Ishikawa (cell line): ENCODE measurements around the gene ARID4A.

Experiments used
- CEBPB ChIP-seq: IDR thresholded peaks from 2 replicates; pipeline ENCODE4 v1.6.1; 2012
- EGR1 ChIP-seq: IDR thresholded peaks from 2 replicates; pipeline ENCODE4 v1.6.1; 2012
- EP300 ChIP-seq: IDR thresholded peaks from 2 replicates; pipeline ENCODE4 v1.6.1; 2012; ENCODE audit warnings: borderline replicate concordance
- FOXM1 ChIP-seq: IDR thresholded peaks from 2 replicates; pipeline ENCODE4 v1.6.1; 2012; ENCODE audit warnings: low read depth, borderline replicate concordance
- MAX ChIP-seq: IDR thresholded peaks from 2 replicates; pipeline ENCODE4 v1.6.1; 2012
- NFIC ChIP-seq: IDR thresholded peaks from 2 replicates; pipeline ENCODE4 v1.6.1; 2012
- REST ChIP-seq: IDR thresholded peaks from 2 replicates; pipeline ENCODE4 v1.6.1; 2012; ENCODE audit warnings: low read depth, mild to moderate bottlenecking
- TAF1 ChIP-seq: IDR thresholded peaks from 2 replicates; pipeline ENCODE4 v1.6.1; 2012; ENCODE audit warnings: low read depth, mild to moderate bottlenecking
- TCF12 ChIP-seq: IDR thresholded peaks from 2 replicates; pipeline ENCODE4 v1.6.1; 2012; ENCODE audit warnings: low read depth
- TEAD4 ChIP-seq: IDR thresholded peaks from 2 replicates; pipeline ENCODE4 v1.6.1; 2012
- USF1 ChIP-seq: IDR thresholded peaks from 2 replicates; pipeline ENCODE4 v1.6.1; 2012
- YY1 ChIP-seq: IDR thresholded peaks from 2 replicates; pipeline ENCODE4 v1.6.1; 2012; ENCODE audit warnings: low read depth

- TF ChIP-seq FOXM1 (no peak), MAX (no peak), REST (no peak), YY1 (no peak), TAF1 (no peak), CEBPB (no peak), TCF12 (no peak), EP300 (no peak), TEAD4 (no peak), USF1 (no peak), NFIC (no peak), EGR1 (no peak)
Measured at GRCh38 chr14:58408681-58409215, 110.4 kb downstream of the ARID4A start.
